Renal cortex interstitium (tissue), 3 donors: ENCODE measurements around the gene UGT1A1. TPM values are rescaled to one million over a fixed set of nuclear protein-coding genes. Genes with fewer than 3 reads are reported as not detected.

Source experiments
- polyA plus RNA-seq, 3 donors: library from polyadenylated mRNA; unstranded; fragments of 120-200 nt; gene quantifications; one replicate each; pipeline ENCODE4 v1.2.1, GENCODE V29; 2013; ENCODE audit not compliant: insufficient read length in 3 of 3

The UGT1A1 gene
- polyA plus RNA-seq, 3 donors, result 0.23 to 0.56 (median 0.24) TPM

Other genes with a start within 250 kb of the UGT1A1 start
- 10 to 100 TPM; 45.9 to 64.2 (median 48.7) TPM for gene USP40, start 193.5 kb upstream of the UGT1A1 start, polyA plus RNA-seq
- not detected for gene UGT1A8, start 142.6 kb upstream of the UGT1A1 start, polyA plus RNA-seq
- gene UGT1A10, start 123.8 kb upstream of the UGT1A1 start, polyA plus RNA-seq, result not detected
- gene UGT1A9, start 88.4 kb upstream of the UGT1A1 start, polyA plus RNA-seq, result 1 to 10 TPM; 6.2 to 7.8 (median 7.0) TPM
- gene UGT1A7, start 78.4 kb upstream of the UGT1A1 start, polyA plus RNA-seq, result under 1 TPM in 1 of 3 donors, not detected in 2; 0.09 TPM
- 1 to 10 TPM; 2.5 to 4.3 (median 3.2) TPM for gene UGT1A6, start 67.4 kb upstream of the UGT1A1 start, polyA plus RNA-seq
- gene UGT1A5, start 47.4 kb upstream of the UGT1A1 start, polyA plus RNA-seq, result not detected
- not detected for gene UGT1A4, start 41.5 kb upstream of the UGT1A1 start, polyA plus RNA-seq
- not detected for gene UGT1A3, start 31.2 kb upstream of the UGT1A1 start, polyA plus RNA-seq
- under 1 TPM in 2 of 3 donors, not detected in 1; 0.26 to 0.27 TPM for gene MROH2A, start 18.1 kb downstream of the UGT1A1 start, polyA plus RNA-seq
- 10 to 100 TPM; 23.2 to 25.0 (median 24.1) TPM for gene HJURP, start 94.3 kb downstream of the UGT1A1 start, polyA plus RNA-seq
- under 1 TPM in 1 of 3 donors, not detected in 2; 0.56 TPM for gene TRPM8, start 157.1 kb downstream of the UGT1A1 start, polyA plus RNA-seq